ENCODE data around the gene SASH1.

The SASH1 gene

DNA sequence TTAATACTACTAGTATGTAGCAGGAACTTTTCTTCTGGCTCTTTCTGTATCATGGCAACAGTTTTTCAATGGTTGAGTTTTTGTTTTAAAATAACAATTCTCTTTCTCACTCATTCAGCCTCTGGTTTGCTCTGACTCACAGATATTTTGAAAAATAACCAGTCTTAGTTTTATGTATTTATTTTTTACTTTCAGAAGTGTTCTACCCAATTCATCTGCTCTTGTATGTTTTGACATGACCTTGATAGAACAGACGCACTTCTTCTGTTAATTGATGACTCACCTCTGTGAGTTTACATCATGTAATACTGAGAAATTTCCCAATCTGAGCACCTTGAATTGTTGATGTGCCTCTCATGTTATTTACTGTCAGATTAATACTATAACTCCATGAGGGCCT, 178.9 kb downstream of the SASH1 start:
- peak; percentile 25 for DNase-seq (ENCODE audit: low spot score)

- no peak for DNase-seq (ENCODE audit: low spot score)
Observed at GRCh38 chr6:148523048-148523447, 180.4 kb downstream of the SASH1 start.

DNA sequence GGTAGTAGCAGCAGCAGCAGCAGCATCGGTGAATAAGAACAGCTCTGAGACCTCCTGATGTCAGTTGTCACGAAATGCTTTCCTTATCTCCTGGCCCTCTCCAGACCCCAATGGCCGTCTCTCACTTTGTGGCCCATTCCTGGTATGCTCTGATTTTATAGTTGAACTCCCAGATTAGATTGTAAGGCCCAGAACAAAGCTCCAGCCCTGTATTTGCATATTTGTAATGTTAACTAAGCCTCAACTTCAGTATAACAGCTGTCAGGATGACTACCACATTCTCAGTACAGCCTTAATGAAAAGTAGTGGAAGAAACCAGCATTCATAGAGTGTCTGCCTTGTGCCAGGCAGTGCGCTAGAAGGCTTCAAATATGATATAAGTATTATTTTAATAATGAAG, 180.9 kb downstream of the SASH1 start:
- DNase-seq (ENCODE audit: low spot score): no peak

DNA sequence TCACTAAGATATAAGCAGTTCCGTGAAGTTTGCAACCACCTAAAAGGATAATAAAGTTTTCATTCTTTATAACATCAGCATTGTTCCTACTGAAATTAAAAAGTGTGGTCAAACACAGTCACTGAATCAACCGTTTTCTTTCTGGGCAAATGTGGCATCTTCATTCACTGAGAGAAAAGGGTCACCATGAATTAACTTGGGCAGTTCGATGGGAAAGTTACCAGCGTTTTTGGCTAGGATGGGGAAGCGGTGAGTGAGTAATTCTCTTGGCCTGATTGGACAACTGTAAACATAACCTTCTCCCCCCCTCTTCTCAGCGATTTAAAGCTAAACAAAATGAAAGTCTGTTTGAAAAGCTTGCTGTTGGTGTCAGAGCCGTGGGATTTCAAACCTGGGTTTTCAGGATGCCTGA, 181.8 kb downstream of the SASH1 start:
- DNase-seq (ENCODE audit: low spot score): peak; percentile 33

DNA sequence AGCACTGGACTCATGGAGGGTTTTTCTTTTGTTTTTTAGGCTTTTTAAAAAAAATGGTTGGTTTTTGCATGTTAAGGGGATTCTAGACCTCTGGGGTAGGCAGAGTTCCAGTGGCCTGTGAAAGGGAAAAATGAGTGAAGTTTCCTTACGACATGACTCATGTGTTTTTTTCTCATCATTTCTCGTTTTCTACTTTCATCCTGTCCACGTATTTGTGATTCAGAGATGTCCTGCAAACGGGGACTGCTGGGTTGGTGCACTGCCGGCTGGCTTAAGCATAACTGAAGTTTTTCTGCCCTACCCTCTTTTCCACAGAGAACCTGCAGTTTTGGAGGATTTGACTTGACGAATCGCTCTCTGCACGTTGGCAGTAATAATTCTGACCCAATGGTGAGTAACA, 182.3 kb downstream of the SASH1 start:
- peak; percentile 59 for DNase-seq (ENCODE audit: low spot score)

- DNase-seq (ENCODE audit: low spot score): peak; percentile 44
Observed at GRCh38 chr6:148525453-148525852, 182.8 kb downstream of the SASH1 start.

DNA sequence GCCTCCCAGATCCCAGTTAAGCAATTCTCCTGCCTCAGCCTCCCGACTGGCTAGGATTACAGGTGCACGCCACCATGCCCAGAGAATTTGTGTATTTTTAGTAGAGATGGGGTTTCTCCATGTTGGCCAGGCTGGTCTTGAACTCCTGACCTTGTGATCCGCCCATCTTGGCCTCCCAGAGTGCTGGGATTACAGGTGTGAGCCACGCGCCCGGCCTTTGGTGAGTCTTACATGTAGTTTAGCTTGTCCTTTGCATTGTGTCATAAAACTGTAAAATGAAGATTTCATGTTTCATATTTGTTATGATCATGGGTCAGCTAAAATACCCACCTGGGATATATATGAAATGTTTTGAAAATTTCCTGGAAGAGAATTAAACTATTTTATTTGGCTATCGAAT, 183.5 kb downstream of the SASH1 start:
- DNase-seq (ENCODE audit: low spot score): no peak

GRCh38 chr6:148528292-148528691, 185.7 kb downstream of the SASH1 start:
- no peak for DNase-seq (ENCODE audit: low spot score)

- no peak for DNase-seq (ENCODE audit: low spot score)
Observed at GRCh38 chr6:148529010-148529409, 186.4 kb downstream of the SASH1 start.

DNA sequence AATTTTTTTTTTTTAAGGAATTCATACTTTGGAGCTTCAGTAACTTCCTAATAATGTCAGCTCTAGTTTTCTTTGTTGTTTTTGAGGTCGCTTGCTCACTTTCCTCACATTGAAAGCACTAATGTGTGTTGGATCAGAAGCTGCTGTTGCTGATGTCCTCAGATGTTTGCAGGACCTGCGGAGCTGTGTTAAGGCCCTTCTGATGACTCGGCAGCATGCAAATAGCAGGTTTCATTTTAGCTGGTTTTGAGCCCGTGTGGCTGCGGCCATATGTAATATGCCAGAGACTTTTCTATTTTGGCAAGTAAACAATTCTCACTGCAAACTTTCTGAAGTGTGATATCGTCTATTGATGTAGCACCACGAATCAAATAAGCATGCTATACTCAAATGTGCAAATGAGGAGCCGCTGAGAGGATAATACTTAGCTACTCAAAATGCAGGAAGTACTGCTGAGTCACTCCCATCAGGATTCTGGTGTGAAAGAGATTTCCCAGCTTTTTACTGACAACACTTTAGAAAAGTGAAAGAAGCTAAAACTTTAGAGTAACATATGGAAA, 187.8 kb downstream of the SASH1 start:
- DNase-seq (ENCODE audit: low spot score): peak; percentile 79

DNA sequence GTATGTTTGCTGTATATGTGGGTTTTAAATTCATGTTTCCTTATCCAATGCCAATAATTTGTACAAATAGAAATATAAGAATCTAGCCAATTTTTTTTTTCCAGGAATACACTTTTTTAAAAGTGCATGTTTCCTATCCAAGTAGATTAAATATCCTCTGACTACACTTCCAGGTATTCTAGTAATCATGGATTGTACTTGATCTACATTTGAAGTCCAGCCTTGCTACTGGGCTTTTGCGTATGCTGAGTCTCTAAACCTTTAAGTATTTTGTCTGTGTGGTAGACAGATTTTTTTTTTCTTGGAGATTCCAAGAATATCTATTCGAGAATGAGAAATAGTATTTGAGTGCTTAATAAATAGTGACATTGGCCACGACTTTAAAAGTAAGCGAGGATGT, 188.3 kb downstream of the SASH1 start:
- no peak for DNase-seq (ENCODE audit: low spot score)

DNA sequence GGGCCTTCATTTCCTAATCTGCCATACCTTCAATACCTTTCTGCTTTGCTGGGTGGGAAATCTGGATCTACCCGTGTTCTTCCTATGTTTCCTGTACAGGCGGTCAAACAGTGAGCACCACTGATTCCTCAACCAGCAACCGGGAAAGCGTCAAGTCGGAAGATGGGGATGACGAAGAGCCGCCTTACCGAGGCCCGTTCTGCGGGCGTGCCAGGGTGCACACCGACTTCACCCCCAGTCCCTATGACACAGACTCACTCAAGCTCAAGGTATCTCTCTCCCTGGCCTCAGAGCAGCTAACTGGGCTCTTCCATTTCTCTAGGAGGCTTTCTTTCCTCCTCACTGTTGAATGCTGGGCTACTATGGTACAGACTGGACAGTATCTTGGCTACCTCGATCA, 190.1 kb downstream of the SASH1 start:
- no peak for DNase-seq (ENCODE audit: low spot score)

GRCh38 chr6:148533309-148534107, 190.9 kb downstream of the SASH1 start:
- no peak for DNase-seq (ENCODE audit: low spot score)

GRCh38 chr6:148534871-148535270, 192.2 kb downstream of the SASH1 start:
- no peak for DNase-seq (ENCODE audit: low spot score)

- no peak for DNase-seq (ENCODE audit: low spot score)
Observed at GRCh38 chr6:148535381-148535780, 192.7 kb downstream of the SASH1 start.

- peak; percentile 86 for DNase-seq (ENCODE audit: low spot score)
Observed at GRCh38 chr6:148535976-148536375, 193.3 kb downstream of the SASH1 start.

GRCh38 chr6:148538261-148539190, 195.9 kb downstream of the SASH1 start:
- DNase-seq (ENCODE audit: low spot score): peak; percentile 73

DNA sequence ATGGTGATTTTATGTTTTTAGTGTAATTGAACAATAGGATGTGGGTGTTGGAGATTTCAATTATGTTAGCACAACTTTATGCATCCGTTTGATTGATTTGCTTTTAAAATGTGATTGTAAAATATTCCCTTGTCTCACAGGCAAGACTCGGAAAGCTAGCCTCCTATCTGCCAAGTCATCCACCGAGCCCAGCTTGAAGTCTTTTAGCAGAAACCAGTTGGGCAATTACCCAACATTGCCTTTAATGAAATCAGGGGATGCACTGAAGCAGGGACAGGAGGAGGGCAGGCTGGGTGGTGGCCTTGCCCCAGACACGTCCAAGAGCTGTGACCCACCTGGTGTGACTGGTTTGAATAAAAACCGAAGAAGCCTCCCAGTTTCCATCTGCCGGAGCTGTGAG, 200.9 kb downstream of the SASH1 start:
- no peak for DNase-seq (ENCODE audit: low spot score)

DNA sequence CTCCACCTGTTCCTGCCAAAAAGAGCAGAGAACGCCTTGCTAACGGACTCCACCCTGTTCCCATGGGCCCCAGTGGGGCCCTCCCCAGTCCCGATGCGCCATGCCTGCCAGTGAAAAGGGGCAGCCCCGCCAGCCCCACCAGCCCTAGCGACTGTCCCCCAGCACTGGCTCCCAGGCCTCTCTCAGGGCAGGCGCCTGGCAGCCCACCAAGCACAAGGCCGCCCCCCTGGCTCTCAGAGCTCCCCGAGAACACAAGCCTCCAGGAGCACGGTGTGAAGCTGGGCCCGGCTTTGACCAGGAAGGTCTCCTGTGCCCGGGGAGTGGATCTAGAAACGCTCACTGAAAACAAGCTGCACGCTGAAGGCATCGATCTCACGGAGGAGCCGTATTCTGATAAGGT, 201.8 kb downstream of the SASH1 start:
- DNase-seq (ENCODE audit: low spot score): no peak

DNA sequence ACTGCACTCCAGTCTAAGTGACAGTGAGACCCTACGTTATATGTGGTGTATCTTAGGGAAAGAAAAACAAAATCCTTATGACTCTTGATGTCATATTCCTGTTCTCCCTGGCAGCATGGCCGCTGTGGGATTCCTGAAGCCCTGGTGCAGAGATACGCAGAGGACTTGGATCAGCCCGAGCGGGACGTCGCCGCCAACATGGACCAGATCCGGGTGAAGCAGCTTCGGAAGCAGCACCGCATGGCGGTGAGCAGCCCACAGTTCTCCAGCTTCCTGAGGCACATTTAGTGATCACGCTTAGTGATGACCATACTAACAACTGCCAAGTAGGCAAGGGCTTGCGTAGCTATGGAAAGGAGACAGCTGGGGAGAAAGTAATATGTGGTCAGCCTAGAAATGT, 203.3 kb downstream of the SASH1 start:
- DNase-seq (ENCODE audit: low spot score): no peak

GRCh38 chr6:148547110-148547509, 204.5 kb downstream of the SASH1 start:
- no peak for DNase-seq (ENCODE audit: low spot score)

DNA sequence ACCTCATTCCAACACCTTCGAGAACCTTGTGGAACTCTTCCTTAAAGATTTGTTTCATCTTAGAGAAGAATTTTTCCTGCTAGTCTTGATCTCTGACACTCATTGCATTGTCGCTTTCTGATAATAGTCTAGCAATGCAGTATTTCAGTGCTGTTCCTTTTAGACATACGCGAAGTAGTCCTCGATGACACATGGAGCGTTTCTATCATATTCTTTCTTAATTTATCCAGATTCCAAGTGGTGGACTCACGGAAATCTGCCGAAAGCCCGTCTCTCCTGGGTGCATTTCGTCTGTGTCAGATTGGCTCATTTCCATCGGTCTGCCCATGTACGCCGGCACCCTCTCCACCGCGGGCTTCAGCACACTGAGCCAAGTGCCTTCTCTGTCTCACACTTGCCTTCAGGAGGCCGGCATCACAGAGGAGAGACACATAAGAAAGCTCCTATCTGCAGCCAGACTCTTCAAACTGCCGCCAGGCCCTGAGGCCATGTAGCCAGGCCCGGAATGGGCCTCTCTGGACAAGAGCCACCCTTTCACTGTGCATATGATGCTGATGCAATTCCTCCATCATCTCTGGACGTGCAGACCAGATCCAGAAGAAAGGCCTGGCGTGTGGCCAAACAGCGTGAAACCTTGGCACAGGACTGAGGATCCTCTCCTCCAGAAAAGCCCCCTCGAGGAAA, 205.6 kb downstream of the SASH1 start:
- peak; percentile 49 for DNase-seq (ENCODE audit: low spot score)

Data from AG20443 (cell line).